H1 (cell line): Measurements from ENCODE around the gene DNAJC24. TPM values are rescaled to one million over a fixed set of nuclear protein-coding genes. Genes with fewer than 3 reads are reported as not detected.

Experiments used
- CTCF ChIA-PET: fragments of 300-600 bp; sonication (Branson Sonifier 250); formaldehyde crosslinking; loops from one replicate; lab custom pipeline; 2021; ENCODE audit not compliant: partially characterized antibody; lab: Charles Lee
- POLR2A ChIA-PET: fragments of 300-600 bp; sonication (Branson Sonifier 250); formaldehyde crosslinking; loops from one replicate; lab custom pipeline; 2021; ENCODE audit warnings: inconsistent platforms; ENCODE audit not compliant: partially characterized antibody; lab: Charles Lee
- DNase-seq, 2 experiments: peaks; one replicate each; pipeline versions ENCODE4 v3.0.0 to v3.0.0-alpha.2; 2010 to 2022; ENCODE audit warnings: low spot score in 2 of 2, low read depth in 1 of 2, mixed read lengths in 1 of 2
- FAIRE-seq: peaks from 2 replicates; lab custom pipeline; 2011; peaks lifted over from hg19 to GRCh38; lab: Jason Lieb, UNC
- H2AFZ ChIP-seq: 2 replicates; pipeline ENCODE4 v1.8.1; 2012; ENCODE audit warnings: low read length, inconsistent platforms
- H2AK5ac ChIP-seq: 2 replicates; pipeline ENCODE4 v1.6.1; 2013; ENCODE audit warnings: low read depth, low read length
- H2BK120ac ChIP-seq: replicated peaks from 2 replicates; pipeline ENCODE3; 2013; ENCODE audit warnings: low read depth, low read length, inconsistent platforms
- H2BK12ac ChIP-seq: 2 replicates; pipeline ENCODE4 v1.6.1; 2013; ENCODE audit warnings: low read depth, low read length
- H2BK15ac ChIP-seq: 2 replicates; pipeline ENCODE4 v1.6.1; 2013; ENCODE audit warnings: low read length
- H2BK20ac ChIP-seq: 2 replicates; pipeline ENCODE4 v1.6.1; 2013; ENCODE audit warnings: low read length
- H2BK5ac ChIP-seq: 2 replicates; pipeline ENCODE4 v1.6.1; 2013; ENCODE audit warnings: low read depth, low read length
- H3K14ac ChIP-seq: 2 replicates; pipeline ENCODE4 v1.6.1; 2013; ENCODE audit warnings: inconsistent platforms; ENCODE audit not compliant: insufficient read length
- H3K18ac ChIP-seq: 2 replicates; pipeline ENCODE4 v1.6.1; 2013; ENCODE audit warnings: low read length; ENCODE audit errors: extremely low read depth
- H3K23ac ChIP-seq: 2 replicates; pipeline ENCODE4 v1.6.1; 2013; ENCODE audit warnings: inconsistent platforms; ENCODE audit not compliant: insufficient read length
- H3K23me2 ChIP-seq: 2 replicates; pipeline ENCODE4 v1.6.1; 2013; ENCODE audit warnings: low read depth, low read length
- H3K27ac ChIP-seq: 2 replicates; pipeline ENCODE4 v1.6.1; 2011; ENCODE audit warnings: low read depth, low read length, inconsistent platforms
- H3K27me3 ChIP-seq, 4 experiments: replicated peaks in 1 of 4; 1 replicate in 1 of 4; 2 replicates in 3 of 4; pipeline versions ENCODE4 v1.6.1 to v1.8.1; 2011 to 2013; ENCODE audit warnings: low read length in 3 of 4, mild to moderate bottlenecking in 3 of 4, inconsistent platforms in 2 of 4, mixed read lengths in 2 of 4, moderate library complexity in 1 of 4; ENCODE audit not compliant: control insufficient read depth in 3 of 4, insufficient read depth in 3 of 4; ENCODE audit errors: extremely low read depth in 1 of 4
- H3K36me3 ChIP-seq, 4 experiments: 2 replicates each; pipeline versions ENCODE4 v1.6.1 to v1.8.1; 2011 to 2013; ENCODE audit warnings: mild to moderate bottlenecking in 4 of 4, low read length in 3 of 4, moderate library complexity in 2 of 4, control low read depth in 1 of 4, inconsistent platforms in 1 of 4; ENCODE audit not compliant: insufficient read depth in 4 of 4, control insufficient read depth in 2 of 4
- H3K4ac ChIP-seq: replicated peaks from 2 replicates; pipeline ENCODE3; 2013; ENCODE audit warnings: low read length, low read depth, mixed read lengths, inconsistent platforms; ENCODE audit not compliant: insufficient read length
- H3K4me1 ChIP-seq, 4 experiments: replicated peaks in 1 of 4; 1 replicate in 1 of 4; 2 replicates in 3 of 4; pipeline versions ENCODE4 v1.6.1 to v1.8.1; 2011 to 2013; ENCODE audit warnings: low read length in 3 of 4, inconsistent platforms in 2 of 4, mixed read lengths in 1 of 4; ENCODE audit not compliant: insufficient read depth in 4 of 4, control insufficient read depth in 3 of 4
- H3K4me2 ChIP-seq, 2 experiments: 2 replicates each; pipeline versions ENCODE4 v1.6.1 to v1.8.1; 2011 to 2013; ENCODE audit warnings: low read depth in 2 of 2, low read length in 2 of 2, control low read depth in 1 of 2, inconsistent platforms in 1 of 2, mild to moderate bottlenecking in 1 of 2; ENCODE audit not compliant: insufficient read depth in 1 of 2
- H3K4me3 ChIP-seq, 4 experiments: fragments of 200-600, 300-600 bp in 1 of 4; sonication (generic), shearing (Covaris generic), sonication (Bioruptor Twin) in 1 of 4; 2 replicates each; pipeline versions ENCODE4 v1.5.1 to v1.8.1; 2011 to 2016; ENCODE audit warnings: low read length in 4 of 4, low read depth in 3 of 4, control low read depth in 2 of 4, inconsistent platforms in 2 of 4, mild to moderate bottlenecking in 2 of 4, mixed read lengths in 1 of 4, moderate library complexity in 1 of 4; ENCODE audit not compliant: insufficient read depth in 2 of 4; ENCODE audit errors: extremely low read depth in 1 of 4
- H3K56ac ChIP-seq: replicated peaks from 2 replicates; pipeline ENCODE3; 2013; ENCODE audit warnings: low read depth, mild to moderate bottlenecking, mixed read lengths, low read length, inconsistent platforms; ENCODE audit not compliant: insufficient read length
- H3K79me1 ChIP-seq: 2 replicates; pipeline ENCODE4 v1.6.1; 2013; ENCODE audit warnings: low read depth, low read length, control low read depth
- H3K79me2 ChIP-seq, 2 experiments: 2 replicates each; pipeline versions ENCODE4 v1.6.1 to v1.8.1; 2012 to 2013; ENCODE audit warnings: low read length in 2 of 2, mild to moderate bottlenecking in 2 of 2, inconsistent platforms in 1 of 2; ENCODE audit not compliant: insufficient read depth in 2 of 2, control insufficient read depth in 1 of 2
- H3K9ac ChIP-seq, 4 experiments: replicated peaks in 1 of 4; 1 replicate in 1 of 4; 2 replicates in 3 of 4; pipeline versions ENCODE4 v1.6.1 to v1.8.1; 2011 to 2013; ENCODE audit warnings: low read depth in 3 of 4, low read length in 3 of 4, control low read depth in 2 of 4, mild to moderate bottlenecking in 2 of 4, moderate library complexity in 2 of 4, inconsistent platforms in 1 of 4; ENCODE audit errors: extremely low read depth in 1 of 4
- H3K9me3 ChIP-seq, 2 experiments: 2 replicates each; pipeline versions ENCODE4 v1.6.1 to v1.8.1; 2012 to 2013; ENCODE audit warnings: mild to moderate bottlenecking in 2 of 2, moderate library complexity in 2 of 2, control low read depth in 1 of 2, inconsistent platforms in 1 of 2, low read depth in 1 of 2, low read length in 1 of 2, mixed read lengths in 1 of 2; ENCODE audit not compliant: insufficient read depth in 2 of 2
- H4K20me1 ChIP-seq, 2 experiments: replicated peaks in 1 of 2; 2 replicates each; pipeline versions ENCODE3 to v1.8.1; 2011 to 2013; ENCODE audit warnings: inconsistent platforms in 2 of 2, low read length in 2 of 2, mild to moderate bottlenecking in 1 of 2; ENCODE audit not compliant: insufficient read depth in 2 of 2, control insufficient read depth in 1 of 2
- H4K5ac ChIP-seq: 2 replicates; pipeline ENCODE4 v1.6.1; 2013; ENCODE audit warnings: low read length, low read depth, mixed read lengths, inconsistent platforms; ENCODE audit not compliant: insufficient read length
- H4K8ac ChIP-seq: 2 replicates; pipeline ENCODE4 v1.8.0; 2013; ENCODE audit warnings: mild to moderate bottlenecking, moderate library complexity, low read length, inconsistent platforms; ENCODE audit not compliant: insufficient read depth; ENCODE audit errors: extremely low read depth
- H4K91ac ChIP-seq: replicated peaks from 2 replicates; pipeline ENCODE3; 2013; ENCODE audit warnings: low read length, mixed read lengths, inconsistent platforms; ENCODE audit not compliant: insufficient read length
- BACH1 ChIP-seq: IDR thresholded peaks from 2 replicates; pipeline ENCODE4 v1.6.1; 2012; ENCODE audit warnings: low read length, improper control_type of control experiment
- WGBS, 2 experiments: shearing (Covaris generic) in 1 of 2; methylation state at CpG; one replicate each; pipeline versions ENCODE4 v1.1.6 to v1.1.7; 2013 to 2015; ENCODE audit warnings: low lambda C conversion rate in 2 of 2, mixed read lengths in 2 of 2, inconsistent platforms in 1 of 2, low coverage in 1 of 2, missing lambda C conversion rate in 1 of 2; ENCODE audit not compliant: insufficient replicate concordance in 2 of 2, insufficient coverage in 1 of 2, insufficient read length in 1 of 2; ENCODE audit errors: extremely low coverage in 1 of 2, missing lambda C conversion rate in 1 of 2; 5-methylcytosine and 5-hydroxymethylcytosine counted together
- polyA plus RNA-seq, 7 experiments: library from polyadenylated mRNA; depleted of rRNA in 3 of 7; stranded (reverse) in 5 of 7; unstranded in 2 of 7; fragments of >200 nt in 5 of 7; fragments of 200-250 nt in 2 of 7; gene quantifications; 1 replicate in 5 of 7; 2 replicates in 1 of 7; 4 replicates in 1 of 7; pipeline versions ENCODE4 v1.2.1 to v1.2.3, GENCODE V29; 2011 to 2013; ENCODE audit warnings: missing spikeins in 2 of 7, mixed read lengths in 2 of 7
- total RNA-seq: library from RNA; stranded (reverse); fragmentation: NEBNext Ultra II Directional; extraction: Animal tissue kit (Norgen Biotek cat#: 25700); gene quantifications from 2 replicates; pipeline ENCODE4 v1.2.1, GENCODE V29; 2021

Gene DNAJC24
- total and polyA plus RNA-seq, 2 of the 8 experiments (the other 6 are each of a cell fraction or from before 2014, with no cell fraction given) = 7.2 to 21.1 TPM

DNA sequence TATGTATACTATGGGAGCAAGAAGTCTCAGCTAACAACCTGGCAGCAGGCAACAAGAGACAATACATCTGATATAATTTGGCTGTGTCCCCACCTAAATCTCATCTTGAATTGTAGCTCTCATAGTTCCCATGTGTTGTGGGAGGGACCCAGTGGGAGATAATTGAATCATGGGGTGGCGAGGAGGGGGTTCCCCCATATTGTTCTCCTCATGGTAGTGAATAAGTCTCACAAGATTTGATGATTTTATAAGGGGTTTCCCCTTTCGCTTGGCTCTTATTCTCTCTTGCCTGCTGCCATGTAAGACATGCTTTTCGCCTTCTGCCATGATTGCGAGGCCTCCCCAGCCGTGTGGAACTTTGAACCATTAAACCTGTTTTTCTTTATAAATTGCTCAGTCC is 6.2 kb downstream of the DNAJC24 start:
- Histone ChIP-seq H2BK120ac (no peak overlapping the region), H3K4ac (no peak overlapping the region)
- 91% methylated on average over 5 of the region's 5 CpGs; no CpG with 5 or more reads in 1 of the 2 experiments for WGBS, 2 experiments

More for the DNA sequence above, 6.2 kb downstream of the DNAJC24 start:
- H3K9ac ChIP-seq = no peak overlapping the region
- TF ChIP-seq BACH1 = no peak
- H3K56ac ChIP-seq = no peak overlapping the region
- H4K20me1 ChIP-seq = no peaks in the 10 kb centered on the region
- no peaks in the 10 kb centered on the region for H3K27me3 ChIP-seq
- no peak overlapping the region for H3K14ac ChIP-seq
- no peak overlapping the region for H2AK5ac ChIP-seq
- no peak overlapping the region for H2BK15ac ChIP-seq
- H4K8ac ChIP-seq = no peak overlapping the region
- no peak overlapping the region for H2BK5ac ChIP-seq
- H3K9me3 ChIP-seq = no peaks in the 10 kb centered on the region
- H4K5ac ChIP-seq = no peak overlapping the region
- no peak overlapping the region for H3K23ac ChIP-seq
- FAIRE-seq = no peak
- no peaks in the 10 kb centered on the region; a peak in 1 of 8 replicates for H3K36me3 ChIP-seq
- H3K79me1 ChIP-seq = 0 out of 2 replicates have a peak, but pooled peaks cover 3% of the 10 kb centered on the region
- ChIA-PET CTCF (no interaction called here), POLR2A (interaction anchor here (0.6 kb wide), 1 partner anchor 230 kb away, joined by 3 read pairs; no protein-coding TSS in a partner anchor)
- no peak overlapping the region for H4K91ac ChIP-seq
- H3K4me2 ChIP-seq = no peak overlapping the region
- H3K23me2 ChIP-seq = no peaks in the 10 kb centered on the region; the same call in 1 of the 2 replicates
- H2BK20ac ChIP-seq = no peak overlapping the region
- H3K4me3 ChIP-seq = no peak overlapping the region
- H2AFZ ChIP-seq = no peak overlapping the region
- no peak overlapping the region for H2BK12ac ChIP-seq
- DNase-seq = no peak
- H3K79me2 ChIP-seq = peaks cover 0 to 35% of the 10 kb centered on the region in 2 experiments; a peak in 2 of 4 replicates
- no peak overlapping the region for H3K27ac ChIP-seq
- no peaks in the 10 kb centered on the region for H3K4me1 ChIP-seq
- no peak overlapping the region for H3K18ac ChIP-seq
